ENCODE data around the gene ACSL1.
"Not testable (repeated sequence)": the region's sequence is repeated elsewhere in the genome, so short reads cannot be mapped to it uniquely, and the experiment has no call there.

The ACSL1 gene

DNA sequence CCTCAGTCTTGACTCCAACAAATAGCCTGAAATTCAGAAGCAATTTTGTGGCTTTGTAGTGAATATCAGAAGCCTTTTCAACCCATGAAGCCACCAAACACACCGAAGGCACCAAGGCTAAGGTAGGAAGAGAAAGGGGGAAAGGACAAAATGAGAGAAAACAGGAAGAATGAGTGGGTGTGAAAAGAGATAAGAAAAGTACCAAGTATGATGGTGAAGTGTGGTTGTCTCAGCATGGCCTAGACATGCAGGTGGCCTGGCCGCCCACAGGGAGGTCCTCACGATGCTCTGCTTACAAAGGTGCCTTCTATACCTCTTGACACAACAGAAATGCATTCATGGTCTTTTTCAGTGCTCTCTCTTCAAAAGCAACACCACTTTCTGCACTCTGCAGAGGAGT, 34.9 kb downstream of the ACSL1 start:
- Histone ChIP-seq H3K27me3 (ENCODE audit: control insufficient read depth in 1 of 2, insufficient read depth in 2 of 2, low read length in 2 of 2) (no peaks in the 10 kb centered on the region), H3K27ac (ENCODE audit: low read length) (no peak overlapping the region), H3K9ac (ENCODE audit: low read length in 2 of 2) (no peak overlapping the region), H3K4me3 (ENCODE audit: low read length in 2 of 2) (no peak overlapping the region), H3K36me3 (ENCODE audit: control insufficient read depth in 2 of 2, insufficient read depth in 2 of 2, low read length in 2 of 2) (peaks cover 10 to 15% of the 10 kb centered on the region in 2 donors), H3K9me3 (ENCODE audit: control insufficient read depth in 2 of 2, low read length in 2 of 2) (no peaks in the 10 kb centered on the region), H3K4me1 (ENCODE audit: control insufficient read depth, insufficient read depth, low read length) (peaks cover 3% of the 10 kb centered on the region)

DNA sequence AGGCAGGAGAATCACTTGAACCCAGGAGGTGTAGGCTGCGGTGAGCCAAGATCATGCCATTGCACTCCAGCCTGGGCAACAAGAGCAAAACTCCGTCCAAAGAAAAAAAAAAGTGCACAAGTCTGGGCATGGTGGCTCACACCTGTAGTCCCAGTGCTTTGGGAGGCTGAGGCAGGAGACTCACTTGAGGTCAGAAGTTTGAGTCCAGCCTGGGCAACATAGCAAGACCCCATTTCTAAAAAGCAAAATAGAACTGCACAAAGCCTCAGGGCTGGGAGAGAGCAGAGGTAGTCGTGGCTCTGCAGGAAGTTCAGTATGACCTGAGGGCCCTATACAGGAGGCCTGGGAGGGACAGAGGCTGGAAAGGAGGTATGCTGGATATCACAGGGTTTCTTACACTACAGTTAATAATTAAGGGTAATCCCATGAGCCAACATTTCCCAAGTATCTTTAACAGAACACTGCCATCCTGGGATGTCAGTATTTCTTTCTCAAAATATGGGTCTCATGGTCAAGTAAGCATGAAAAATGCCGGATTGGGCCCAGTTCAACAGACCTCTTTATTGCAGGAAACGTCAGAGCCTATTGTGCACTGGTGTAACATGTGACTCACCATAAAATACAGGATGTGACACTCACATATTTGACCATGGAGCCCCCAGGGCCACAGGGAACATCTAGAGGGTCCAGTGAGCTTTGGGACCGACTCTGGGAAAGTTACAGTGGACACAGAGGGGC, 37.8 kb downstream of the ACSL1 start:
- H3K4me3 ChIP-seq (ENCODE audit: low read length in 2 of 2), result no peak overlapping the region
- no peak overlapping the region for H3K9ac ChIP-seq (ENCODE audit: low read length in 2 of 2)
- H3K27ac ChIP-seq (ENCODE audit: low read length), result no peak overlapping the region
- no peaks in the 10 kb centered on the region for H3K27me3 ChIP-seq (ENCODE audit: control insufficient read depth in 1 of 2, insufficient read depth in 2 of 2, low read length in 2 of 2)
- H3K9me3 ChIP-seq (ENCODE audit: control insufficient read depth in 2 of 2, low read length in 2 of 2), result no peaks in the 10 kb centered on the region
- H3K4me1 ChIP-seq (ENCODE audit: control insufficient read depth, insufficient read depth, low read length), result no peaks in the 10 kb centered on the region
- H3K36me3 ChIP-seq (ENCODE audit: control insufficient read depth in 2 of 2, insufficient read depth in 2 of 2, low read length in 2 of 2), result peaks cover 17 to 22% of the 10 kb centered on the region in 2 donors

DNA sequence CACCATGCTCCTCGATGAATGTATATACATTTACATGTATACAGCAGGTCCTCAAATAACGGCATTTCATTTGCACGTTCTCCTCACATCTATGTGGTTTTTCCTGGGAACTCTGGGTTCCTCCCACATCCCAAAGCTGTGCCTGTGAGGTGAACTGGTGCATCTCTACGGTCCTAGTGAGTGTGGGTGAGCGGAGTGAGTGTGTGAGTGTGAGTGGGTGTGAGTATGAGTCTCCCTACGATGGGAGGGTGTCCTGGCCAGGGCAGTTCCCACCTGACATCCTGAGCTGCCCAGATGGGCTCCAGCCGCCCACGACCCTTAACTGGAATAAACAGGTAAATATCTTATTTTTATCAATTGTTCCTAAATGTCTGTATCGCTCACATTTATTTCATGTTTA, 40.0 kb downstream of the ACSL1 start:
- H3K36me3 ChIP-seq (ENCODE audit: control insufficient read depth in 2 of 2, insufficient read depth in 2 of 2, low read length in 2 of 2), result peaks cover 28% of the 10 kb centered on the region in 2 donors
- no peaks in the 10 kb centered on the region for H3K27me3 ChIP-seq (ENCODE audit: control insufficient read depth in 1 of 2, insufficient read depth in 2 of 2, low read length in 2 of 2)
- H3K9ac ChIP-seq (ENCODE audit: low read length in 2 of 2), result no peak overlapping the region
- H3K27ac ChIP-seq (ENCODE audit: low read length), result no peak overlapping the region
- H3K4me1 ChIP-seq (ENCODE audit: control insufficient read depth, insufficient read depth, low read length), result no peaks in the 10 kb centered on the region
- H3K9me3 ChIP-seq (ENCODE audit: control insufficient read depth in 2 of 2, low read length in 2 of 2), result no peaks in the 10 kb centered on the region
- H3K4me3 ChIP-seq (ENCODE audit: low read length in 2 of 2), result no peak overlapping the region

DNA sequence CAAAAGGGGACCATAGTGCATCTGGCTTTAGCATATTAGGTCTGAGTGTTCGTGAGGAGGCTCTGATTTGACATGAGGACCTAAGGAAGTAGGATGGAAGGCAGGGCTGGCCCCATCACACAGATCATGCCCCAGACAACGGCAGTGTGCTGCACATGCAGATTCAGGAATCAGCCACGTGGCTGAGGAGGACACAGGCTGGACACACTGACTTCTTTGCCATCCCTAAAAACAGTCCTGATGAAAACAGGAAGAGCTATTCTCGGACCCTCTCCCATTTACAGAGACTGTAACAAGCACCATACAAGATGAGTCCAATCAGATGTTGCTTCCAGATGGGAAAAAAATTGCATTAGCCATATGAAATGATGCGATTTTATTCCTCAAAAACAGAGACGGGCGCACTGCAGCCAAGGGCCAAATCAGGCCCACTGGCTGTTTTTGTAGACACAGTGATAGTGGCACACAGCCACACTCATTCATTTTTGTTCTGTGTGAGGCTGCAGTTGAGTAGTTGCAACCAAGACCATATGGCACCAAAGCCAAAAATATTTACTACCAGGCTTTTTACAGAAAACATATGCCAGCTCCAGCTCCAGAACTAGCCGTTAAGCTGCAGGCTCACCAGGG, 41.0 kb downstream of the ACSL1 start:
- Histone ChIP-seq H3K4me3 (ENCODE audit: low read length in 2 of 2) (no peak overlapping the region), H3K4me1 (ENCODE audit: control insufficient read depth, insufficient read depth, low read length) (no peaks in the 10 kb centered on the region), H3K9ac (ENCODE audit: low read length in 2 of 2) (no peak overlapping the region), H3K36me3 (ENCODE audit: control insufficient read depth in 2 of 2, insufficient read depth in 2 of 2, low read length in 2 of 2) (peaks cover 28 to 30% of the 10 kb centered on the region in 2 donors), H3K9me3 (ENCODE audit: control insufficient read depth in 2 of 2, low read length in 2 of 2) (no peaks in the 10 kb centered on the region), H3K27ac (ENCODE audit: low read length) (no peak overlapping the region), H3K27me3 (ENCODE audit: control insufficient read depth in 1 of 2, insufficient read depth in 2 of 2, low read length in 2 of 2) (no peaks in the 10 kb centered on the region)

DNA sequence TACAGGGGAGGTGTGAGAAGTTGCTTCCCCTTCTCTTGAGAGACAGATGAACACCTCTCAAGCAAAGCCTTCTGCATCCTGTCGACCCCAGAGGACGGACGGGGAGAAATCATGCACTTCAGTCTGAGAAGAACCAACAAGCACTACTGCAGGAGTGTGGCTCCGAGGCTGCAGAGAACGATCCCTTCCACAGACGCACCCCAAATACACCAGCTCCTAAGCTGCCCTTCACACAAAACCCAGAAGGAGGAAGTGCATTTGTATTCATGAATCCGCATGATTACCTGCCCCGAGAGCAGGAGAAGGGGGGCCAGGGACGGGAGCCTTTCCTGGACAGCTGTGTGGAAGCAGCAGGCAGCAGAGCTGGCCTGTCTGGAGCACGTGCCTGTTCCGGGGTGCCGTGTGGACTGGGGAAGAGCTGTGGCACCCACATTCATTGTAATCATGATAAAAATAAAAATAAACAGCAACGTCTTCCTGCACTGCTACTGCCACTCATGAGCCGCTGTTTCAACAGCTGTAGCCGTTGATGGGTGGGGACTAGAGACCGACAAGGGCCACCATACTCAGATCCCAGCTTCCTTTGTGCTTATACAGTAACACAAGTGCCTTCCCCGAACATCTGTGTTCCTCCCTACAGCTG, 42.9 kb downstream of the ACSL1 start:
- Histone ChIP-seq H3K27me3 (ENCODE audit: control insufficient read depth in 1 of 2, insufficient read depth in 2 of 2, low read length in 2 of 2) (no peaks in the 10 kb centered on the region), H3K27ac (ENCODE audit: low read length) (no peak overlapping the region), H3K9ac (ENCODE audit: low read length in 2 of 2) (no peak overlapping the region), H3K4me1 (ENCODE audit: control insufficient read depth, insufficient read depth, low read length) (no peaks in the 10 kb centered on the region), H3K36me3 (ENCODE audit: control insufficient read depth in 2 of 2, insufficient read depth in 2 of 2, low read length in 2 of 2) (peaks cover 21 to 37% of the 10 kb centered on the region in 2 donors), H3K4me3 (ENCODE audit: low read length in 2 of 2) (no peak overlapping the region), H3K9me3 (ENCODE audit: control insufficient read depth in 2 of 2, low read length in 2 of 2) (no peaks in the 10 kb centered on the region)

DNA sequence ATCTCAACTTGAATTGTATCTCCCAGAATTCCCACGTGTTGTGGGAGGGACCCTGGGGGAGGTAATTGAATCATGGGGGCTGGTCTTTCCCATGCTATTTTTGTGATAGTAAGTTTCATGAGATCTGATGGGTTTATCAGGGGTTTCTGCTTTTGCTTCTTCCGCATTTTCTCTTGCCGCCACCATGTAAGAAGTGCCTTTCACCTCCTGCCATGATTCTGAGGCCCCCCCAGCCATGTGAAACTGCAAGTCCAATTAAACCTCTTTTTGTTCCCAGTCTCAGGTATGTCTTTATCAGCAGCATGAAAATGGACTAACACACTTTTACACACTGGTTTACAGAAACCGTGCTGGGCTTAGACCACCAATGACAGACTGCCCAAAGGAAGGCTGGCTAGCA, 46.6 kb downstream of the ACSL1 start:
- not testable (repeated sequence) for H3K9ac ChIP-seq (ENCODE audit: low read length in 2 of 2); H3K27me3 ChIP-seq (ENCODE audit: control insufficient read depth in 1 of 2, insufficient read depth in 2 of 2, low read length in 2 of 2); H3K9me3 ChIP-seq (ENCODE audit: control insufficient read depth in 2 of 2, low read length in 2 of 2); H3K27ac ChIP-seq (ENCODE audit: low read length); H3K4me1 ChIP-seq (ENCODE audit: control insufficient read depth, insufficient read depth, low read length); H3K4me3 ChIP-seq (ENCODE audit: low read length in 2 of 2)
- H3K36me3 ChIP-seq (ENCODE audit: control insufficient read depth in 2 of 2, insufficient read depth in 2 of 2, low read length in 2 of 2), result peaks cover 22 to 31% of the 10 kb centered on the region in 2 donors

DNA sequence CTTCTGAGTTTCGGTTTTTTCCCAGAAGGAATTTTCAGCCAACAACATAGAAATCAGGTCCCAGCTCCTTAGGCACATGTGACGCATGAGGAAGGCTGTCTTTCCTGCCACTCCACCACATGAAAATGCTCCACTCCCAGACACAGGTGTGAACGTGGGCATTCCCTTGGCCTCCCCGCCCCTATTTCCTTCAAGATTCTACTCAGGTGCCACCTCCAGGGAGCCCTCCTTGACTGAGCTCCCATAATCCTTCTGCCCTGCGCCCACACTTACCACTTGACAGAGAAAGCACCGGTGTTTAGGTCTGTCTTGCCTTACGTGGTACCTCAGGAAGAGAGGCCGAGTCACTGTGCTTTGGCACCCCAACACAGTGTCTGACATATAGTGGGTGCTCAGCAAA, 47.4 kb downstream of the ACSL1 start:
- Histone ChIP-seq H3K9ac (ENCODE audit: low read length in 2 of 2) (no peak overlapping the region), H3K4me1 (ENCODE audit: control insufficient read depth, insufficient read depth, low read length) (no peaks in the 10 kb centered on the region), H3K9me3 (ENCODE audit: control insufficient read depth in 2 of 2, low read length in 2 of 2) (no peaks in the 10 kb centered on the region), H3K4me3 (ENCODE audit: low read length in 2 of 2) (no peak overlapping the region), H3K36me3 (ENCODE audit: control insufficient read depth in 2 of 2, insufficient read depth in 2 of 2, low read length in 2 of 2) (peaks cover 21 to 34% of the 10 kb centered on the region in 2 donors), H3K27me3 (ENCODE audit: control insufficient read depth in 1 of 2, insufficient read depth in 2 of 2, low read length in 2 of 2) (no peaks in the 10 kb centered on the region), H3K27ac (ENCODE audit: low read length) (no peak overlapping the region)

DNA sequence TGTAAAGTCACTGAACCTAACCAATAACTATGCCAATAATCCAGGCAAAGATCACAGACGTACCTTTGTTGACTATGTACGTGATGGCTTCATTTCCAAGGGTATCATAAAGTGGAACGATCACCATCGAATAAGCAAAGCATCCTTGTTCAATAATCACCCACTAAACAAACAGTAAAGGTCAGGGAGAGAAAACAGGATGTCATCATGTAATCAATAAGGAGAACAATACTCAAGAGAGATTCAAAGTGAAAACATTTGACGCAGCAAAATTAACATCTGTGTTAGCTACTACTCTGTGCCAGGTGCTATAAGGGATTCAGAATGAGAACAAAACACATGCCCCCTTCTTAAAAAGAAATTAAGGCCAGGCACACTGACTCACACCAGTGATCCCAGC, 48.9 kb downstream of the ACSL1 start:
- Histone ChIP-seq H3K4me1 (ENCODE audit: control insufficient read depth, insufficient read depth, low read length) (no peaks in the 10 kb centered on the region), H3K27ac (ENCODE audit: low read length) (no peak overlapping the region), H3K36me3 (ENCODE audit: control insufficient read depth in 2 of 2, insufficient read depth in 2 of 2, low read length in 2 of 2) (peaks cover 21 to 35% of the 10 kb centered on the region in 2 donors), H3K9ac (ENCODE audit: low read length in 2 of 2) (no peak overlapping the region), H3K27me3 (ENCODE audit: control insufficient read depth in 1 of 2, insufficient read depth in 2 of 2, low read length in 2 of 2) (no peaks in the 10 kb centered on the region), H3K9me3 (ENCODE audit: control insufficient read depth in 2 of 2, low read length in 2 of 2) (no peaks in the 10 kb centered on the region), H3K4me3 (ENCODE audit: low read length in 2 of 2) (no peak overlapping the region)

DNA sequence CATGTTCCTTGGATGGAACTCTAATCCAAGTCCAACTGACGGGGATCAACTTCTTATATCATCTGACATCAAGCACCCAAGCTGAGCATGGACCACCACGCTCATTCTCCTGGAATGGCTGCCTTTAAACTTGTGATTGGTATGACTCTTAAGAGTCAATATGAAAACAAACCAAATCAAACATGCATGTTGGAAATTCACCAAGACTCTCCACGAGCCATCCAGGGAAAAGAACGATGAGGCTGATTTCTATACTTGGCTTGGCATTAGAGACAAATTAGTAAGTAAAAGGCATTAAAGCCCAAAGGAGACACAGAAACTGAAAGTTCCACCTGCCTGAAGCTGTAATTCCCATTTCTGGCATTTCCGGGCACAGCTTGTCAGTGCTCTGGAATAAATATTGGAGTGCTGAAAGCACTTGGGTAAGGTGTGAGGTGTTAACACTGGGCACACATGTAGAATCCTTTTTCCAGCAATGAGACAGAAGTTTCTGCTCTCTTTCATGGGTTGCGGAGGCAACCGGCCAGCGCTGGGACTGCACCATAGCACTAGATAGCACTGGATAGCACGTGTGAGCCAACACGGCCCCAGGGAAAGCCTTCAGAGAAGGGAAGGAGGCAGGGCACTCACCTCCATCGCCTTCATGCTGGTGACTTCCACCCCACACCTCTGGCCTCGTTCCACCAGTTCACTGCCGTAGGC, 49.8 kb downstream of the ACSL1 start:
- Histone ChIP-seq H3K4me3 (ENCODE audit: low read length in 2 of 2) (no peak overlapping the region), H3K9me3 (ENCODE audit: control insufficient read depth in 2 of 2, low read length in 2 of 2) (no peaks in the 10 kb centered on the region), H3K36me3 (ENCODE audit: control insufficient read depth in 2 of 2, insufficient read depth in 2 of 2, low read length in 2 of 2) (peaks cover 21 to 33% of the 10 kb centered on the region in 2 donors), H3K27ac (ENCODE audit: low read length) (no peak overlapping the region), H3K4me1 (ENCODE audit: control insufficient read depth, insufficient read depth, low read length) (no peaks in the 10 kb centered on the region), H3K27me3 (ENCODE audit: control insufficient read depth in 1 of 2, insufficient read depth in 2 of 2, low read length in 2 of 2) (no peaks in the 10 kb centered on the region), H3K9ac (ENCODE audit: low read length in 2 of 2) (no peak overlapping the region)

DNA sequence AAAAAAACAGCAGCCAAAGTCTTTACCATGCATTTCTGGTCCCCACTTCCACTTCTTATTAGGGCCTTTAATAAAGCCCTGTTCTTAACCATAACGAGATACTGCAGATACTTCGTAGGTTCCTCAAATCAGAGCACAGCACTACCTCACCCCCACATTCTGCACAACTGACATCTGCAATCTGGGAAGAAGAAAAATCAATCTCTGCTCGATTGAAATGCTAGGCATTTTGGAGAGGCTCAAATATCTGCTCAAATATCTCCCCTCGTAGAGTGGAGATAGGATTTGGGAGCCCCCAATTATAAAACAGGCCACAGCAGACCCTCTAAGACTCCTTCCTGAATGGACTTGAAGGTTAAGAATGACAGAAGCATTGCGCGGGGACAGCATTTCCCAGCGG, 51.6 kb downstream of the ACSL1 start:
- no peaks in the 10 kb centered on the region for H3K9me3 ChIP-seq (ENCODE audit: control insufficient read depth in 2 of 2, low read length in 2 of 2)
- H3K36me3 ChIP-seq (ENCODE audit: control insufficient read depth in 2 of 2, insufficient read depth in 2 of 2, low read length in 2 of 2), result peaks cover 28 to 40% of the 10 kb centered on the region in 2 donors

More for the DNA sequence above, 51.6 kb downstream of the ACSL1 start:
- Histone ChIP-seq H3K4me3 (ENCODE audit: low read length in 2 of 2) (no peak overlapping the region), H3K27me3 (ENCODE audit: control insufficient read depth in 1 of 2, insufficient read depth in 2 of 2, low read length in 2 of 2) (no peaks in the 10 kb centered on the region), H3K9ac (ENCODE audit: low read length in 2 of 2) (no peak overlapping the region), H3K4me1 (ENCODE audit: control insufficient read depth, insufficient read depth, low read length) (no peaks in the 10 kb centered on the region), H3K27ac (ENCODE audit: low read length) (no peak overlapping the region)

Data from stomach smooth muscle (tissue), 2 donors.